SKM-1 treated with dmso at 0.1 percent for 144 hours (cell line): ENCODE results near the gene PITX3.

ENCODE experiments used
- DNase-seq: peaks from one replicate; lab custom pipeline; 2025; ENCODE audit not compliant: unreplicated experiment; lab: John Stamatoyannopoulos, UW

PITX3 gene

DNA sequence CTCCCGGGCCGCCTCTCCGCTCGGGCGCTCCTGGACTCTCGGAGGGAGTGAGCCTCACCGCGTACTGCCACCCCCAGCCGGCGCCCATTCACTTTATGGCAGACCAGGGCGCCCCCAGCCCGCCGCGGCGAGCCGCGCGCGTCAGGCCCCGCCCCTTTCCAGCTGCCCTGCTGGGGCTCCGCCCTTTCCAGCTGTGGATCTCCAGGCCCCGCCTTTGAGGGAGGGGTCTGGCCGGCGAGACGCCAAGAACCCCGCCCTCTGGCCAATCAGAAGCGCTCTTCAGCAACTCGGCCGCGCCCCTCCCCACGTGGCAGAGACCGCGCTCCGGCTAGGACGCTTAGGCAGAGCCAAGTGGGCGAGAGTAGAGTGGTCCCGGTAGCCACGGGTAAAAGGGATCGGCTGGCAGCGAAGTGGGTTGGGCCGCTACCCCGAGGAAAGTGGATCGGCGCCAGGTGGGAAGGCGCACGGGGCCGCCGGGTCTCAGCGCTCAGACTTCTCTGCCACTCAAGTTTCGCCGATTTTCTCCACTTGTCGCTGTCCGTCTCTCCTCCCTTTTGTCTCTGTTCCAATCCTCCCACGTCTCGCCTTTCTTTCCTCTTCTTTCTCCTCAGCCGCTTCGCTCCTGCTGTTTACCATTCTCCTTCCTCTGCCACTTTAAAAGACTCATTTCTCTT lies at the start of gene PITX3:
Gene PITX3, minus strand, starts transcription at position 69 of the 674 bp plus-strand sequence. CDS start 9,432 bp downstream, outside the sequence.
- DNase-seq, result peak; percentile 81

DNA sequence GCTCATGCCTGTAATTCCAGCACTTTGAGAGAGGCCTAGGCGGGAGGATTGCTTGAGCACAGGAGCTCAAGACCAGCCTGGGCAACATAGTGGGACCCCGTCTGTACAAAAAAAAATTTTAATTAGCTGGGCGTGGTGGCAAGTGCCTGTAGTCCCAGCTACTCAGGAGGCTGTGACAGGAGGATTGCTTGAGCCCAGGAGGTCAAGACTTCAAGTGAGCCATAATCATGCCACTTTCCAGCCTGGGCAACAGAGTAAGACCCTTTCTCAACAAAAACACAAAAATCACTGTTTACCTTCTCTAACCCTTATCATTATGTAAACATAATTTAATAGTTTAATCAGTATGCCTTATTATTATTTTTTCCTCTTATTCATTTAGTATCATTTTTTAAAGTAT lies 48.5 kb upstream of the PITX3 start:
- DNase-seq, result no peak

DNA sequence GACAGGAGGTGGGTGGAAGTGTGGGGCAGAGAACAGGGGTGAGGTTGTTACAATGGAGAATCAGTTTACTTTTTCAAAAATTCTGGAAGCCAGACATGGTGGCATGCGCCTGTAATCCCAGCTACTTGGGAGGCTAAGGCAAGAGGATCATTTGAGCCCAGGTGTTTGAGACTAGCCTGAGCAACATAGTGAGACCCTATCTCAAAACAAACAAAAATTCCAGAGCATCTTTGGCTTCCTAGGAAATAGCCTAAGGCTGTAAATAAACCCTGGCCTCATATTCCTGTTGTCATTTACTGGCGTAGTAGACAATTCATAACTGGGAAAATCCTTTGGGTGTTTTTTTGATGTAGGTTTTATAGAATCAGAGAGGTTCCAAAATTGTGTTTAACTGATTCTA lies 48.0 kb upstream of the PITX3 start:
- DNase-seq, result no peak

DNA sequence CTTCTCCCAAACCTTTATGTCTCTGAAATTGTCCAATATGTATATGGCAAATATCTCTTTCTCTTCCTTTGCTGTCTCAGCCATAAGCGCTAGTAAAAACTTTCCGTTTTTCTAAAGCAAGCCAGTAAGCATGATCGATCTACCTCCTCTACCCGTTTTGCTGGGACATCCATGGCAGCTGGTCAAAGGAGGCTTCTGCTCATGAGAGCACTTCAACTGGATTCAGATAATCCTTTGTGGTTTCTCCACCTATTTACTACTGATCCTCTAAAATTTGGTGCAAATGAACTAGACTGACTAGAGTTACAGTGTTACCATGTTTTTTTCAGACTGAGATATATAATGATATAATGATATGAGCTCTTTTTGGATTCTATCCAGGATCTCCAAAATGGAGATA lies 46.7 kb upstream of the PITX3 start:
- DNase-seq, result no peak

DNA sequence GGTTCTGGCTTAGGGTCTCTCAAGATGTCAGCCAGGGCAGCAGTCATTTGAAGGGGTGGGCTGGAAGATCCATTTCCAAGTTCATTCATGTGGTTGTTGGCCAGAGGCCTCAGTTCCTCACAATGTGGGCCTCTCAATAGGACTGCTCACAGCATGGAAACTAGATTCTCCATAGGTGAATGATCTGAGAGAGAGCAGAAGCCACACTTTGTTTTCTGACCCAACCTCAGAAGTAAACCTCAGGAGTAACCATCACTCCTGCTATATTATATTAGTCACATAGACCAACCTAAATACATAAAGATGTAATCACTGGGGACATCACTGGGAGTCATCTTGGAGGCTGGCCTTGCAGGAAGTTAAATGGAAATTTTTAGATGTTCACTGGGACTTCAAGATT lies 46.2 kb upstream of the PITX3 start:
- DNase-seq, result no peak

DNA sequence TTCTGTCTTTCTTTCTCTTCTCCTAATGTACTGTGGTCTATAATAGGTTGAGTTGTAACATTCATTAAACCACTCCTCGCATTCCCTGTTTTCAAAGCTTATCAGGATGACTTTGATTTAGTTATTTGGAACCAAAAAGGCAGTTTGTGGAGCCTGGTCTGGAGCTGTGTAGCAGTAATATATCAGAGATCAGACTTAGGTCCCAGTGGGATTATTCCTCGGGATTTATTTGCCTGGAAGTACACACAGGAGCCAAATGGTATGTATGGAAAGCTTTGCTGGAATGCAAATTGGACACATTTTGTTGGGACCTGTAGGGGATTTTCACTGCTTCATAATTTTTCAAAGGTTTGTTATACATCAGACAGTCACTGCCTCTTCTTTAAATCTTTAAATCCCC lies 44.9 kb upstream of the PITX3 start:
- DNase-seq, result no peak

DNA sequence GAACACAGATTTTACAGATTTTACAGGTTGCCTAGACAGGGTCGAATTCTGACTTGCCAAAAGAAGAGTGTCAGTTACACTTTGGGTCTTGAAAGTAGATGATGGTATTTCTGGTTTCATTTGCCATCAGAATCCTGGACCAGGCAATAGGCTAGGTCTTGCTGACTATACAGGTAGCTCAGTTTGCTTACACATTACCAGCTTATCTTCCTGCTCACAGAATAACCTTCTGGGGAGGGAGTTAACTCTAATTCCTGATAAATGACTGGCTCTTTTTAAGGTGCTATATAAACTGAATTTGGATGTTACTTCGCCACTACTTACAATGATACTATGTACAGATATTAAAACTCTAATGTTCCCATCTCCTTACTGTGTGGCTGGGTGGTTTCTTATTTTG lies 43.8 kb upstream of the PITX3 start:
- DNase-seq, result no peak

DNA sequence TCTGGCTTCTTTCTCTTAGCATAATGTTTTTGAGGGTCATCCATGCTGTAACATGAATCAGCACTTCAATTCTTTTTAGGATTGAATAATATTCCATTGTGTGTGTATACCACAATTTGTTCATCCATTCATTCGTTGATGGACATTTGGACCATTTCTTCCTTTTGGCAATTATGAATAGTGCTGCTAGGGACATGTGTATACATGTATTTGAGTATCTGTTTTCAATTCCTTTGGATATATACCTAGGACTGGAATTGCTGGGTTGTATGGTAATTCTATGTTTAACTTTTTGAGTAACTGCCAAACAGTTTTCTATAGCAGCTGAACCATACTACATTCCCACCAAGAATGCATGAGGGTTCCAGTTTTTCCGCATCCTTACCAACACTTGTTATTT lies 43.2 kb upstream of the PITX3 start:
- no peak for DNase-seq

DNA sequence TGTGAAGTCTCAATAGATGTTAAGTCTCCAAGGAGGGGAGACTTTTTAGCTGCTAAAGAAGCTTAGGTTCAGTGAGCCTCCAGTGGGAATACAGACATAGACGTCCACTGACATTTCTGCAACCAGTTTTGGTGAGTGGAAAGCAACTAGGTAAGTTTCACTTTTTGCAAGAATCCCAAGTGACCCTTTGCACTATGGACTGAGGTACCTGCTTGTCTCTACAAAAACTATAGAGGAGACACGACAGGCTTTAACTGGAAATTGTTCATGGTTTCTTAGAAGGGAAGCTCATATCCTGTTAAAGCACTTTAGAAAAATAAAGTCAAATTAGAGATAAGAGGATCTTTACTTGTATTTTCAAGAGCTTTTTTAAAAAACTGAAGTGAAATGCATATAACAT lies 42.6 kb upstream of the PITX3 start:
- DNase-seq, result no peak

DNA sequence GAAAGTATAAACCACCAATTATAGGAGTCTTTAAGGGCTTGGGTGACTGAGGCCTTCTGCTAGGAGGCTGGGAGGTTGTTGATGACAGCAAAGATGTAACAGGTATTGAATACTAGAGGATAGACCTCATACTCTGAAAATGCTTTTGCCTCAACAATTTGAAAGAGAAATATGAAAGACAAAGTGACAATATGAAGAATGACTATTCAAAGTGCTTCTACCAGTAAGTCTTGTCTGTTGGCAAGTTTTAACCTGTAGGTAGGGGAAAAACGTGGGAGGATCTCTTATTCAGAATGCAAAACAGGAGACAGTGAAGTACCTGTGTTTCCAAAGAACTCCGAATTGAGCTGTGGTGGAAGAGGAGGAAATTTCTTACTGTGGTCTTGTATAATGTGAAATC lies 42.2 kb upstream of the PITX3 start:
- no peak for DNase-seq

DNA sequence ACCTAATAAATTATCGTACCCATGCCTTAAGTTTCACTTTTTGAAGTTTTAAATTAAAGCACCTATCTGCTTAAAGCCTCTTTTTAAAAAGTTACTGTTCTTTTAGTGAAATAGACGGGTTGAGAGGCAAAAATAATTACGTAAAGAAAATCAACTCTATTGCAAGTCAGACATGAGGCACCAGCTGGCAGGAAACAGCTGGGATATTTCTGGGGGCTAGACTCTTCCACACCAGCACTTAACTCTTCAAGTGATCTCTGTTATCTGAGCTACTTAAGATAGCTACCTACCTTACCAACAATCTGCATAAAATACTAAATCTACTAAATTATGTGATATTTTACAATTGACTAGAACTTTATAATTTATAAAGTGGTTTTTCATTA lies 39.8 kb upstream of the PITX3 start:
- no peak for DNase-seq

DNA sequence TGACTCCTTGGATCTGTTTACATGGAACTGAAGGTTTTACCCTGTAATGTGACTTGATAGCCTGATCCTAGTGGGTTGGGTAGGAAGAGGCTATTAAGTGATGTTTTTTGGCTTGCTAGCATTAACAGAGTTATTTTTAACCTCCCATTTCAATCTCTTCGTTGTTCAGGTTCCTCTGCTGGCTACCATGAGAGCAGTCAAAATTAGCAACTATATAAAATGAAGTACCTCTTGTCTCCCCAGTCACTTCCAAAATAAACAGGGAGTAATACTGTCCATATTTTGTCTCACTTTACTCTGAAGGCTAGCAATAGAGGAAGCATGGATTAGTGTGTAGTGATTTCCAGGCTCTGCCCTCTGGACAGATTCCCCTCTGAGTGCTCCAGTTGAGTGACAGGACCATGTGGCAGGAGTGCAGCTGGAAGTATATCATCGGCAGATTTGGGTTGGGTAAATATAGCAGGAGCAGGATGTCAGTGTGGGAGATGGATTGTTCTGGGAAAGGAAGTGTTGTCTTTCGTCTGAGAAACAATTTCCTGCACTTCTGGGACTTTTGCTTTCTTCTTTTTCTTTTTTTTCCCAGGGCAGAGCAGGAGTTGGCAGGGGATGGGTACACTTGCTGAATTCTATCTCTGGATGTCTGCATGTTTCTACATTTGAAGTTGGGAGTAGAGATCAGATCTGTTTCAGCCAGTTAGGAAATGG lies 39.2 kb upstream of the PITX3 start:
- no peak for DNase-seq

DNA sequence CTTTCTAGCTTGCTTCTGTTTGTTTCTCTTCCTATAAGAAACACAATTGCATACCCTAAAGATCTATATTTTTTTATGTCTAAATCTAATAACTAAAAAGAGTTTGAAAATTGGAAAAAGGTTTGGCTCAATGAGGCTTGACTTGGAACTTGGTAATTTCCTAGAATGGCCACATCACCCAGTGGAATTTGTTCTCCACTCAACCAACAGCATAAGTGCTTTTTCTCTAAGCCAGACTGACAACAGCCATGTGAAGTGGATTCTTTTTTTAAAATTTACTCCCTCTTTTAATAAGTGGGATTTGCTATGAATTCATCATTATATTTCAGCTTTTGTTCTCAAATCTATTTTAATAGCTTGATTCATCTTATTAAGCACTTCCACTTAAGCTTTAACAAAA lies 37.8 kb upstream of the PITX3 start:
- no peak for DNase-seq

DNA sequence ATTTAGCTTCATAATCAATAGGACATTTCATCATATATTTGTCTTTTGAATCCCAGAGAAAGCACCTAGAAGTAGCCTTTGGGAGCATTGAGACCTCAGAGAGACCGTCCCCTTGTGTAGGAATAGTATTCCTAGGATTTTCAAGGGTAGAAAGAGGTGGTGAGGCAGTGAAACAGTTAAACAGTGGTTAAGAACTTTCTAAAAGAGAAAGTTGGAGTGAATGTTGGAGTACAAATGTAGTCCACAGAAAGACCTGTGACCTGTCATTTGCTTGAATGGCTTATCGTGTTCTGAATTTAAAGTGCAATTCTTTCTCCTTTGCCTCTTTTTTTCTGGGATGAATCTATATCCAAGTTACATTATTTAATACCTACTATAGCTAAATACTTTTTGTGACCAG lies 34.0 kb upstream of the PITX3 start:
- no peak for DNase-seq

DNA sequence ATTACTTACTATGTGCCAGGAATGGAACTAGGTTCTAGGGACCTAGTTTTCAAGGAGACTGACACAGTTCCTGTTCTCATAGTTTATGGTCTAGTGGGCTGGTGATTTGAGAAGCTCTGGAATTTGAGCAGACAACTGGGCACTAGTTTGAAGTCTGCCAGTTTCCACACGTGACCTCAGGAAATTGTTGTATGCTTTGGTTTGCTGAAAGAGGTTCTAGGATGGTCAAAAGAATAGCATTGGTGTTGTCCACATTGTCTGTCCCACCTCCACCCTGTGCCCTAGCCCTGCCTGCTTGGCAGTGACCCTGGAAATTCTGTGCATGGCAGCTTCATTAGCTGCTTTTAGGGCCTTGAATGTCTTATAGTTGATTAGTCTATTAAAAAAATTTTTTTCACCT lies 32.8 kb upstream of the PITX3 start:
- DNase-seq, result no peak

DNA sequence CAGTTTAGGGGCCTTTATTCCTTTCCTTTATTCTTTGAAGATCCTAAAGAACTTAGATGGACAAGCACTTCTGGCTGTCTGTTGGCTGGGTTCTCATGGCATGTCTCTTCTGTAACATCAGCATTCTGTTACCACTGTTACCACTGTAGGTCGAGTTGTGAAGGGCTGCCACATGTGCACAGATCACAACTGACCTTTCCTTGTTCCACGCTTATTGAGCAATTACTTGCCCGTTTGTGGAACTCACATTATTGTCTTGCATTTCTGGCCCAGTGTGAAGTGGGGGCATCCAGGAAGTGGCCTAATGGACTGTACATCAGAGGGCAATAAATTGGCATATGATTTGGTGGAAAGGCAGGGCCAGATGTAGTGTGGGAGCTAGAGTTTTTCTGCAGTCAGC lies 27.7 kb upstream of the PITX3 start:
- no peak for DNase-seq

DNA sequence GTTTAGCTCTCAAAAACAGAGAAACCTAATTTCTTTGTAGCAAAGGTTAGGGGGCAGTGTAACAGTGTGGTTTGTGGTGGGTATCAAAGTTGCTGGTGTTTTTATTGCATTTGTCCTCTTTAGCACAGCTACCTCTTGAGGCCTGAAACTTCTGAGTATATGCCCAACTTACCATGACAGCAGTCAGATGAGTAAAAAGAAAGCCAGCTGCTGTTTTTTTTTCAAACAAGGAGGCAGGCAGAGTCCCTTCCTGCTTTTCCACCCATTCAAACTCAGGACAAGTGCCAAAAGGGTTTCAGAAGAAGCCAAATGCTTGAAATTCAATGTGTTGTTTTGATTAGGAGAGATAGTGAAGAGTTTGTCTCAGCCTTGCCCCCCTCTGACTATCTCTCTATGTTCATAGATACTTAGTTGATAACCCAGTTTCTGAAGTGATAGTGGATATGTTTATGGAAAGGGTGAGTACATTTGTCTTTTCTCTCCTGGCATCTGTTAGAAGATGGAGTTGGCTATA lies 27.1 kb upstream of the PITX3 start:
- no peak for DNase-seq

DNA sequence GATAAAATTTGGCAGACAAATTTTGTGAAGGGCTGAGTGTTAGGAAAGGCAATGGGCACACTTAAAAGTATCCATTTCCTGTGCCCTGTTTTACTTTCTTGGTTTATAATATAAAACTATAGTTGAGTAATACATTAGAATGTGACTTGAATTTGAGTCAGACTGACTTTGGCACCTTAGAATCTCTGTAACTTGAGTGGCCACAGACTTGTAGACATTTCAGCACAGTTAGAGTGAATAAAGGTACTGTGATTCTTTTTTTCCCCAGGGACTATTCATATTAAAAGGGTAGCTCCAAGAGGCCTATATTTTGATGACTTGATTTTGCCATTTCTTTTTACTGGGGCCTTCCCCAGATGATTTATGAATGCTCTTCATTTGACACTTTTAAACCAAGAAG lies 26.4 kb upstream of the PITX3 start:
- DNase-seq, result no peak

DNA sequence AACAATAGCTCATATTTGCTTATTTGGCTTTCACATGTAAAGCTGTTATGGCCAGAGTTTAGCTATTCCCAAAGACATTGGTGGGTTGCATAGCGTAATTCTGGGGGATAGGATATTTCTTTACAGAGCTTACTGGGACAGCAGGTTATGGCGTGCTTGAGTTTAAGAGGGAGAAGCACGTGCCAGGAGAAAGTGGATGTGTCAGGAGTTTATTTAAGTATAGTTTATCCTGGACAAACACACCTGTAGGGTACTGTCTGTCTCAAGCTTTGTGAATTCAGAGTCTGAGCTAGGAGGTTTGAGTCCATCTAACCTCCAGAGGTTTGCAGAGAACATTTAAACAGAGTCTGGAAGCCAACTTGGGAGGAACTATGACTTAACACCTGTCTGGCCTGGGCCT lies 25.4 kb upstream of the PITX3 start:
- no peak for DNase-seq

DNA sequence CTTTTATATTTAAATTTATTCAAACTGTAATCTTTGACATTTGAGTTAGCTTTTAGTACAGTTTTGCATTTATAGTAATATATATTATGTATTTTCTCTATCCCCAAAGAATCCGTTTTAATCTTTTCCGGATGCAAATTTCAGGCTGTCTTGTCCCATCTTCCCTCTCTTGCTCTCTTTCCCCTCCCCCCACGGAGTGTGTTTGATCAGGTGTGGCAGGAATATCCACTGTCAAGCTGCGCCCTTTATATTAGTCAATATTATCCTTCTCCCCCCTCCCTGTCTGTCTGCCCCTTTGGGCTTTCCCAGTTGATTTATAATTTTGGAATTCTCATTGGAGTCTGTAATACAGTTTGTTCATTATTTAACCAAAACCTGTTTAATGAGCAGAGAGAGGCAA lies 23.1 kb upstream of the PITX3 start:
- DNase-seq, result no peak

DNA sequence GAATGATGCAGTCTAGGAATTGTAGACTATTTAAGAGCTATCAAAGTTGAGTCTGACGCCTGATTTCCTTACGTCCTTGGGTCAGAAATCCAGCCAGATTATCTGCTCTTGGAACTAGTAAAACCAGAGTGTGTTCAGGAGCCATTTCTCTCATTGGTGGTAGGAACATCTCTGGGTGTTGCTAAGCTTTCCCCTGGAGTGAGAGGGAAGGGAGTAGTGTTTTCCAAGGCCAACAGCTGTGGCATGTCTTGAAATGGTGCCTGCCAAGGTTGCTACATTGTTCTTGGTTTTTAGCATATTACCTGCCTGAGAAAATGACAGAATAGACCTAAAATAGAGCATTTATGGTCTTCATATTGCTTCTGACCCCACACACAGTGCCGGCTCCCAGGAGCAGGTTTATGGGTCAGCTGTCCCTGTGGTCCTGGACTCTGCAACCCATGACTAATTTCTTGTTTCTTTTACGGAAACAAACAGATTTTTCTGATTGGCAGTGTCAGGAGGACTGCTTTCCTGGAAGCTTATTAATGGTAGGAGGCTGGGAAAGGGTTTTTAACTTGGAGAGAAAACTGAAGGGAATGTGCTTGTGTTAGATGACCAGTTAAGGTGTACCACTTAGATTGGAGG lies 21.5 kb upstream of the PITX3 start:
- no peak for DNase-seq

DNA sequence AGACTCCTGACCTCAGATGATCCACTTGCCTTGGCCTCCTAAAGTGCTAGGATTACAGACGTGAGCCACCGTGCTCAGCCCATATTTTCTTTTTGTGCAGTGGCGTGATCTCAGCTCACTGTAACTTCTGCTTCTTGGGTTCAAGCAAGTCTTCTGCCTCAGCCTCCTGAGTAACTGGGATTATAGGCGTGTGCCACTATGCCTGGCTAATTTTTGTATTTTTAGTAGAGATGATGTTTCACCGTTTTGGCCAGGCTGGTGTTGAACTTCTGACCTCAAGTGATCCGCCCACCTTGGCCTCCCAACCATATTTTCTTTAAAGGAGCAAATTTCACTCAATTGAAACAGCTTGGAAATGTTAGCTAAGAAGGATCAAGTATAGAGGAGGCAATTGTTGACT lies 20.5 kb upstream of the PITX3 start:
- no peak for DNase-seq
